Smooth muscle cell of the coronary artery (primary cell): ENCODE measurements around the gene GRIN2A. TPM values are rescaled to one million over a fixed set of nuclear protein-coding genes. Genes with fewer than 3 reads are reported as not detected.

Experiments used
- total RNA-seq: library from RNA; depleted of rRNA; stranded (reverse); fragments of >200 nt; gene quantifications from 2 replicates; pipeline ENCODE4 v1.2.3, GENCODE V29; 2014; ENCODE audit warnings: low replicate concordance

GRIN2A gene
- total RNA-seq: under 0.01 and 0.12 TPM in 2 replicates

DNA sequence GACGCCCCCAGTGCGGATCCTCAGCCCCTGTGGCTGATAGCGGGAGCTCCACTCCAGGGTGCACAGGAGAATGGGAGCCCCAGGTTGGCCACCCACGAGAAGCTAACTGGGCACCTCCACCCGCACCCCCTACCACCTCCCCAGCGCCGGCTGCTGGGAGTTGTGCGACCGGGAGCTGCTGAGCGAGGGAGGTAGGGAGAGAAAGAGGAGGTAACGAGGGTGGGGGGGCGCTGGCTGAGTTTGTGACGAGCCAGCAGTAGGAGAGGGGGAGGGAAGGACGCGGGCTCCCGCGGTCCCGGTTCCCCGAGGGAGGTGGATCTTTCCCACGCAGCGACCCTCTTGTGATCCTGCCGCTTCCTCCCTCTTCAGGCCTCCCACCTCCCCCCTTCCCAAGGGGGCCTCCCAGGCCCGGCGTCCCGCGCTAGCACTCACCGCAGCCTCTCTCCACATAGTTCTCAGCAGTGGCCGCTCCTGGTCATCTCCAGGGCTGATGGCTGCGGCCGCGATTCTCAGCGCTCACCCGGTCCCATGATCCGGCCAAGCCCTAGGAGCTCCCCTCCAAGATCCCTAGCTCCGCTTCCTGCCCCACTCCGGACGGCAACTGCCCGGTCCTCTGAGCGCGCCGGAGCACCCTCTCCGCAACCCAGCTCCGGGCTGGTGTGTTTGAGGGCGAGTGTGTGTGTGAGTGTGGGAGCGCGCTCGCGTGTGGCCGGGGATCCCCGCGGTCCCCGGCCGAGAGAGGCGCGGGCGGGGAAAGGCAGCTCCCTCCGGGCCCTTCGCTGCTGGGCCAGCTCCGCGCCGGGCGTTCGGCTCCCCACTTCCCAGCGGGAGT, at the start of gene GRIN2A:
GRIN2A (minus strand) TSS at position 207 of the 832 bp plus-strand sequence. CDS start 2,017 bp downstream, outside the sequence.

Other genes with a start within 250 kb of the GRIN2A start
- 1.5 and 2.6 TPM in 2 replicates for gene ATF7IP2, start 203.6 kb upstream of the GRIN2A start, total RNA-seq